Sigmoid colon (tissue), 3 donors: ENCODE measurements around the gene C1orf21.

ENCODE experiments used
- POLR2A ChIP-seq, 2 donors: fragments of 450-650 bp; IDR thresholded peaks; one replicate each; pipeline ENCODE4 v1.6.1; 2016; ENCODE audit warnings: antibody characterized with exemption in 2 of 2, mild to moderate bottlenecking in 2 of 2, moderate library complexity in 2 of 2
- TF ChIP-seq, protein P1 (sequence below), 4 experiments: fragments of 450-650 bp in 3 of 4; fragments of 200-600 bp in 1 of 4; IDR thresholded peaks; one replicate each; pipeline ENCODE4 v1.5.1; 2016 to 2019; ENCODE audit warnings: antibody characterized with exemption in 4 of 4, mild to moderate bottlenecking in 3 of 4, moderate library complexity in 2 of 4

DNA sequence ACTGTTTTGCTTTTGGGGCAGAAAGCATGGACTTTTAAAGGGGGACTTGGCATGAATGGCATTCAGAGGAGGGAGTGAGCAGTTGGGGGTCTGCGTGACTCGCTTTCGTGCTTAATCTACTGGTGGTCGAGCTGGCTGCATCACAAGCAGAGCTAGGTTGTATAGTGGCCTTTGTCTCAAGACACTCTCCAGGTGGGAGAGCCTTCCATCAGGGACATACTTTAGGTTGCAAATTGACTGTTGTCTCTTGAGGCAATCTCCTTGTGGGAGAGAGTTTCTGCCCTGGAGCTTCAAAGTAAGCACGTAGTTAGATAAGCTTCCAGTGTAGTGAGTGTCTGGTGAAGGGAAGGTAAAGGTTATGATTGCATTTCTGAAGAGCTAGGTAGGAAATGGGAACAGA is 93.9 kb downstream of the C1orf21 start:
- TF ChIP-seq, protein P1, sequence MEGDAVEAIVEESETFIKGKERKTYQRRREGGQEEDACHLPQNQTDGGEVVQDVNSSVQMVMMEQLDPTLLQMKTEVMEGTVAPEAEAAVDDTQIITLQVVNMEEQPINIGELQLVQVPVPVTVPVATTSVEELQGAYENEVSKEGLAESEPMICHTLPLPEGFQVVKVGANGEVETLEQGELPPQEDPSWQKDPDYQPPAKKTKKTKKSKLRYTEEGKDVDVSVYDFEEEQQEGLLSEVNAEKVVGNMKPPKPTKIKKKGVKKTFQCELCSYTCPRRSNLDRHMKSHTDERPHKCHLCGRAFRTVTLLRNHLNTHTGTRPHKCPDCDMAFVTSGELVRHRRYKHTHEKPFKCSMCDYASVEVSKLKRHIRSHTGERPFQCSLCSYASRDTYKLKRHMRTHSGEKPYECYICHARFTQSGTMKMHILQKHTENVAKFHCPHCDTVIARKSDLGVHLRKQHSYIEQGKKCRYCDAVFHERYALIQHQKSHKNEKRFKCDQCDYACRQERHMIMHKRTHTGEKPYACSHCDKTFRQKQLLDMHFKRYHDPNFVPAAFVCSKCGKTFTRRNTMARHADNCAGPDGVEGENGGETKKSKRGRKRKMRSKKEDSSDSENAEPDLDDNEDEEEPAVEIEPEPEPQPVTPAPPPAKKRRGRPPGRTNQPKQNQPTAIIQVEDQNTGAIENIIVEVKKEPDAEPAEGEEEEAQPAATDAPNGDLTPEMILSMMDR (IDR thresholded peaks at IDR 0.05): no peak
- no peak for TF ChIP-seq POLR2A (IDR thresholded peaks at IDR 0.05)
